Subcutaneous adipose tissue (tissue), 4 donors: ENCODE measurements around the gene SHROOM2. TPM values are rescaled to one million over a fixed set of nuclear protein-coding genes. Genes with fewer than 3 reads are reported as not detected.

ENCODE experiments used
- small RNA-seq: library from RNA; depleted of rRNA; stranded (forward); fragments of <200 nt; gene quantifications from one replicate; pipeline ENCODE3, GENCODE V24; 2016
- total RNA-seq, 4 donors: library from RNA; depleted of rRNA; stranded (reverse); fragments of >200 nt; gene quantifications; one replicate each; pipeline ENCODE4 v1.1.0, GENCODE V29; 2016
- TF ChIP-seq, protein P1 (sequence below): fragments of 450-650 bp; IDR thresholded peaks from one replicate; pipeline ENCODE4 v1.5.1; 2016; ENCODE audit warnings: low read depth, mild to moderate bottlenecking, control low read depth, antibody characterized with exemption, moderate library complexity

Gene SHROOM2
- total RNA-seq, 4 donors from 2014 or later, result 0.16 to 0.44 (median 0.27) TPM

- TF ChIP-seq, protein P1, sequence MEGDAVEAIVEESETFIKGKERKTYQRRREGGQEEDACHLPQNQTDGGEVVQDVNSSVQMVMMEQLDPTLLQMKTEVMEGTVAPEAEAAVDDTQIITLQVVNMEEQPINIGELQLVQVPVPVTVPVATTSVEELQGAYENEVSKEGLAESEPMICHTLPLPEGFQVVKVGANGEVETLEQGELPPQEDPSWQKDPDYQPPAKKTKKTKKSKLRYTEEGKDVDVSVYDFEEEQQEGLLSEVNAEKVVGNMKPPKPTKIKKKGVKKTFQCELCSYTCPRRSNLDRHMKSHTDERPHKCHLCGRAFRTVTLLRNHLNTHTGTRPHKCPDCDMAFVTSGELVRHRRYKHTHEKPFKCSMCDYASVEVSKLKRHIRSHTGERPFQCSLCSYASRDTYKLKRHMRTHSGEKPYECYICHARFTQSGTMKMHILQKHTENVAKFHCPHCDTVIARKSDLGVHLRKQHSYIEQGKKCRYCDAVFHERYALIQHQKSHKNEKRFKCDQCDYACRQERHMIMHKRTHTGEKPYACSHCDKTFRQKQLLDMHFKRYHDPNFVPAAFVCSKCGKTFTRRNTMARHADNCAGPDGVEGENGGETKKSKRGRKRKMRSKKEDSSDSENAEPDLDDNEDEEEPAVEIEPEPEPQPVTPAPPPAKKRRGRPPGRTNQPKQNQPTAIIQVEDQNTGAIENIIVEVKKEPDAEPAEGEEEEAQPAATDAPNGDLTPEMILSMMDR, result no peak
These were observed 211.3 kb downstream of the SHROOM2 start for GRCh38 chrX:9997524-9997923.

Small RNAs within 50 kb of the gene (small RNA-seq; reads per million reads assigned to genes)
- 0.49 reads per million for gene RF00019

Other genes with a start within 250 kb of the SHROOM2 start
- not detected for gene GPR143, start 20.6 kb upstream of the SHROOM2 start, total RNA-seq
- gene CLDN34, start 180.9 kb downstream of the SHROOM2 start, total RNA-seq, result not detected